GM20431 (cell line): ENCODE results near the gene KDM2B.

Experiments used
- in situ Hi-C: fragments of 300-500 bp; cut with MseI, MboI; formaldehyde crosslinking; loops from one replicate; pipeline ENCODE4 v1.15.0; 2020; ENCODE audit warnings: low sequenced_read_pairs; ENCODE audit not compliant: unreplicated experiment

Gene KDM2B

GRCh38 chr12:121568518-121568917 is 12.3 kb downstream of the KDM2B start:
- in situ Hi-C loops: no loop called here

GRCh38 chr12:121565076-121565475 is 15.7 kb downstream of the KDM2B start:
- in situ Hi-C loops: no loop called here

DNA sequence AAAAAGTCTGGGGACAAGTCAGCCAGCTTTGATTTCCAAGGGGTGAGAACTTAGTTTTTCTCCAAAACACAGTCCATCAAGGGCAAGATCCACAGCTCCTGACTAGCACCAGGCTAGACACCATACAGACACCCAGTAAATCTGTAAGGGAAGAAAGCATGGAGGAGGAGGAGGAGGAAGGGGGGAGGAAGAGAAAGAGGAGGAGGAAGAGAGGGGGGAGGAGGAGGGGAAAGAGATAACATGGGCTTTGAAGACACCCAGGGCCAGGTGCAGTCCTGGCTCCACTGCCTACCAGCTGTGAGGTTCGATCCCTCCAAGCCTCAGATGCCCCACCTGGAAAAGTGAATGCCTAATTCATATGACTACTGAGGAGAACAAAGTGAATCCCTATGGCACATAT is 18.3 kb downstream of the KDM2B start:
- in situ Hi-C loops: no loop called here

GRCh38 chr12:121561009-121561395 is 19.8 kb downstream of the KDM2B start:
- in situ Hi-C loops: no loop called here

GRCh38 chr12:121560392-121561008 is 20.3 kb downstream of the KDM2B start:
- in situ Hi-C loops: no loop called here

GRCh38 chr12:121558956-121559355 is 21.9 kb downstream of the KDM2B start:
- in situ Hi-C loops: loop anchor here (10.0 kb wide), 1 partner anchor 106 kb away; the partner anchor contains the start of gene MORN3

GRCh38 chr12:121550974-121551634 is 29.7 kb downstream of the KDM2B start:
- in situ Hi-C loops: loop anchor here (10.0 kb wide), 1 partner anchor 114 kb away; the partner anchor contains the start of gene MORN3

GRCh38 chr12:121549075-121549474 is 31.7 kb downstream of the KDM2B start:
- in situ Hi-C loops: no loop called here

DNA sequence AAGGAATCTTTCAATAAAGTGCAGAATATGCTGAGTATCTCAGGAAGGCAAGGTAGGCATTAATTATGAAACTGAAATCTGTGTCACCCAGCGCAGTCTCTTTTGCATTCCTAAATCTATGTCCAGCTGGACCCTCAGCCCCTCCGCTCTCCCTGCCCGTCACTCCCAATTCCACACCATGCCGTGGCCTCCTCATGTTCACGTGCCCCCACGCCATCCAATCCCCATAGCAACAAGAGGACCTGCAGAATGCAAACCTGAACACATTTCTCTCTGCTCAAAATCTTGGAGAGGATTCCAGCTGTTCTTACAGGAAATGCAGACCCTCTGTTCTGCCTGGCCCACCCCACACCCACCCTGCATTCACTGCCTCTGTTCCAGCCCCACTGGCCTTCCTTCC is 35.3 kb downstream of the KDM2B start:
- in situ Hi-C loops: no loop called here

DNA sequence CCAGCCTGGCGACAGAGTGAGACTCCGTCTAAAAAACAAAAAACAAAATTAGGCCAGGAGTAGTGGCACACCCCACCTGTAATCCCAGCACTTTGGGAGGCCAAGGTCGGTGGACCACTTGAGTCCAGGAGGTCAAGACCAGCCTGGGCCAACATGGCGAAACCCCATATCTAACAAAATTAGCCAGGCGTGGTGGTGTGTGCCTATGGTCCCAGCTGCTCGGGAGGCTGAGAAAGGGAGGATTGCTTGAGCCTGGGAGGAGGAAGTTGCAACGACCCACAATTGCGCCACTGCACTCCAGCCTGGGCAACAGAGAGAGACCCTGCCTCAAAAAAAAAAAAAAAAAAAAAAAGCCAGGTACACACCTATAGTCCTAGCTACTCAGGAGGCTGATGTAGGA is 37.0 kb downstream of the KDM2B start:
- in situ Hi-C loops: no loop called here

- in situ Hi-C loops: no loop called here
Observed at GRCh38 chr12:121539908-121540307, 40.9 kb downstream of the KDM2B start.

- in situ Hi-C loops: no loop called here
Observed at GRCh38 chr12:121538699-121539061, 42.1 kb downstream of the KDM2B start.

GRCh38 chr12:121537814-121538698 is 42.8 kb downstream of the KDM2B start:
- in situ Hi-C loops: no loop called here

- in situ Hi-C loops: no loop called here
Observed at GRCh38 chr12:121536899-121537813, 43.7 kb downstream of the KDM2B start.

DNA sequence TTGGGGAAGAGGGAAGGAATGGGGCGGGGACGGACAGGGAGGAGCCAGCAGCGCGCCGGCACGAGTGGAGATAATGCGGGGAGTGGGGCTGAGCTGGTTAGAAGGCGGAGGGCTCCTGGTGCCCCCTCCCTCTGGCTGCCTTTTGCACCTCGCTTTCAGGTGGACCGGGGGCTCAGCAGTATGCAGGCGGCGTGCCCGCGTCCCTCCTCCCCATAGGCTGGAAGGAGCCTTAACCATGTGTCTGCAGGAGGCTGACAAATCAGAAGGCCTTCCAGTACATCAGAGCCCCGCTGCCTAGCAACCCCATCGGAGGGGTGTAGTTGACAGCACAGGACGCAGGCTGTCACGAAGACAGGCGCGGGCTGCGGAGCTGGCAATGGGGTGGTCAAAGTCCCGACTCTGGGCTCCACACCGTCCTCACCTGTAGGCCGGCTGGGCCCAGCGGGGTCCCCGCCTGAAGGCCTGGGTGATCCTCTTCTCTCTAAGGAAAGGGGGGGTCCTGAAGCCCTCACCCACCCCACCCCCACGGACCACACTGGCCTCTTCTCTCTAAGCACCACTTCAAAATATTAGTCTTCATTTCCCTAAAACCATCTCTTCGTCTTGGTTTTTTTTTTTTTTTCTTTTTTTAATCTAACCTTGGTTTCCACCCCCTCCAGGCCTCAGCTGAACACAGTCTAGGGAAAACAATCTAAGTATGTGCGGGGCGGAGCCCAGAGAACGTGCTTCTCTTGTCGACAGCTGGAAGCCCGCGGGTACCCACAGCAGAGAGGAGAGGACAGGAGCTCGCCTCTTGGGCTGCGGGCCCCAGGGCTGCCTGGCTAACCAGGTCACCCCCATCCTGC is 44.5 kb downstream of the KDM2B start:
- in situ Hi-C loops: no loop called here

- in situ Hi-C loops: no loop called here
Observed at GRCh38 chr12:121535150-121536053, 45.4 kb downstream of the KDM2B start.

DNA sequence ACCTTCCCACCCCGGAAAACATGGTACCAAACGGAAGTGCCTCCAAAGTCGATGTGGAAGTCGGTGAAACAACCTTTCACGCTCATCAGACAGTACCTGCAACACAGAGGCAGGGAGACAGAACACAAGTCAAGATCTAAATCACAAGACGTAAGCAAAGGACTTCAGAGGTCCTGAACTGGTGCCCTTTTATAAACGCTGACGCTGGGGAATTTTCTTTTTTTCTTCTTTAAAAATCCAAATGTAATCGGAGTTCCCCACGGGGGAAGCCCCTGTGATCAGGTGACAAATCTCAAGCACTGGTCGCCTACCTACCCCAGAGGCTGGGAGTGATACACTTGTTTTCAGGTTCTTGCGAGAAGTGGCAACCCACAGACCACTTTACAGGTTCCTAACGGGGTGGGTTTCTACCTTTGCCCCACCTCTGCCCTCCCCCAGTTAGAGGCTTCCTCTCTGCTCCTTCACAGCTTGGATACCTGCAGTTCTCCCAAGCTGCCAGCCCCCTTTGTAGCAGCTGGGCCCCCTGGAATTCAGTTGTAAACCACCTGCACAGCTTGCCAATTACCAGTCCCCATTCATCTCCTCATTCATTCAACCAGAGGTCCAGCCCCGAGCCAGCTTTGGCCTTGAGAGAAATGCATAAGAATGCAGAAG is 46.2 kb downstream of the KDM2B start:
- in situ Hi-C loops: no loop called here
